ENCODE measurements around the gene IFT122. TPM values are rescaled to one million over a fixed set of nuclear protein-coding genes. Genes with fewer than 3 reads are reported as not detected.

The IFT122 gene
- total RNA-seq, 4 donors from 2014 or later: 4.1 to 70.2 (median 38.6) TPM

DNA sequence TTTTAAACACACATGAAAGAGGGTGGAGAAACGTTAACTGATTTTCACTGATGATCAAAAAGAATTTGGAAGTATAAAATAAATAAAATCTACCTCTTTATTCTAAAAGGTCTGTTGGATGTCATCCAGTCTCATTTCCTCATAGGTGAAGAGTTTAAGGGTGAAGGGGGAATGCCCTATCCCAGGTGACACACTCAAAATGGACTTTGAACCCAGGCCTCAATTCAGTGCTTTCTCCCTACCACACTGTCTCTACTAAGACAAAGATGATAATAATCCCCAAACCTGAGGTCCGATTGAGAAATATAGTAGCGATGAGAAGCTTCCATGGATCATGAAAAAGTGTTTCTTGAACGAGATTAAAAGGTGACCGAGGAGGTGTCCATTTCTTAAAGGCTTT is 6.5 kb upstream of the IFT122 start:
- no peaks in the 10 kb centered on the region for H3K4me1 ChIP-seq
- no peak for TF ChIP-seq POLR2A (IDR thresholded peaks at IDR 0.05)
- TF ChIP-seq, protein P1, sequence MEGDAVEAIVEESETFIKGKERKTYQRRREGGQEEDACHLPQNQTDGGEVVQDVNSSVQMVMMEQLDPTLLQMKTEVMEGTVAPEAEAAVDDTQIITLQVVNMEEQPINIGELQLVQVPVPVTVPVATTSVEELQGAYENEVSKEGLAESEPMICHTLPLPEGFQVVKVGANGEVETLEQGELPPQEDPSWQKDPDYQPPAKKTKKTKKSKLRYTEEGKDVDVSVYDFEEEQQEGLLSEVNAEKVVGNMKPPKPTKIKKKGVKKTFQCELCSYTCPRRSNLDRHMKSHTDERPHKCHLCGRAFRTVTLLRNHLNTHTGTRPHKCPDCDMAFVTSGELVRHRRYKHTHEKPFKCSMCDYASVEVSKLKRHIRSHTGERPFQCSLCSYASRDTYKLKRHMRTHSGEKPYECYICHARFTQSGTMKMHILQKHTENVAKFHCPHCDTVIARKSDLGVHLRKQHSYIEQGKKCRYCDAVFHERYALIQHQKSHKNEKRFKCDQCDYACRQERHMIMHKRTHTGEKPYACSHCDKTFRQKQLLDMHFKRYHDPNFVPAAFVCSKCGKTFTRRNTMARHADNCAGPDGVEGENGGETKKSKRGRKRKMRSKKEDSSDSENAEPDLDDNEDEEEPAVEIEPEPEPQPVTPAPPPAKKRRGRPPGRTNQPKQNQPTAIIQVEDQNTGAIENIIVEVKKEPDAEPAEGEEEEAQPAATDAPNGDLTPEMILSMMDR (IDR thresholded peaks at IDR 0.05): no peak
- no peak overlapping the region for H3K4me3 ChIP-seq
- intact Hi-C loops (cut with DNase I; ENCODE audit: low total_unique reads): no loop called here
- H3K36me3 ChIP-seq: no peaks in the 10 kb centered on the region
- H3K9me3 ChIP-seq: no peaks in the 10 kb centered on the region
- DNase-seq: no peak
- no peaks in the 10 kb centered on the region for H3K27me3 ChIP-seq
- H3K27ac ChIP-seq: no peak overlapping the region

DNA sequence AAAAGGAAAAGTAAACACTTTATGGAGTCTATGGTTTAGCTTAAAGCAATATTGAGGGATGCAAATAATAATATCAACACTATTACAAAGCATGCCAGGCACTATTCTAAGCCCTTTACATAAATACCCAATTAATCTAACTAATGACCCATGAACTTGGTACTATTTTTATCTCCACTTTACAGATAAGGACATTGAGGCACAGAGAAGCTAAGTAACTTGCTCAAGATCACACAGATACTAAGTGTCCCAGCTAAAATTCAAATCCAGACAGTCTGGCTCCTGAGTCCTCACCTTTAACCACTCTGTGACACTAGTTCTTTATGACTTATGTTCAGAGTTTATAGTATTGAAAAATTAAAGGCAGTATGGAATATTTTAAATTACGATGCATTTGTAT is 5.9 kb upstream of the IFT122 start:
- TF ChIP-seq, protein P1 (IDR thresholded peaks at IDR 0.05): no peak
- no peak for TF ChIP-seq POLR2A (IDR thresholded peaks at IDR 0.05)
- DNase-seq: no peak
- no peaks in the 10 kb centered on the region for H3K36me3 ChIP-seq

DNA sequence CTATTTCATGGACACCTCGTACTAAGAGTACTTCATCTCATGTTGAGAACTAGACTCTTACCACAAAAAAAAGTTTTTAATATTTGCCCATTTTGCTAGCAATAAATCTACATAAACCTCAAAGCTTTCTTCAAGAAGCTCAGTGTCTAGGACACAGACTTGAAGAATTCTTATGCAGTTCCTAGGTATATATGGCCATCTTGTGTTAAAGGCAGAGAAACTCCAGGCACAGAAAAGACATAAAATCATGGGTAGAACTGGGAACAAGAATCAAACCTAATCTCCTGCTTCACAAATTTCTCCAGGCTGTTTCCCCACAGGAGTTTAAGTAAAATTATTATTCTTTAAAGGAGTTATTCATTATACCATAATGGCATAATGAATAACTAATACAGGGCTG is 4.7 kb upstream of the IFT122 start:
- no peak for DNase-seq
- no peak for TF ChIP-seq POLR2A (IDR thresholded peaks at IDR 0.05)
- TF ChIP-seq, protein P1 (IDR thresholded peaks at IDR 0.05): no peak
- intact Hi-C loops (cut with DNase I; ENCODE audit: low total_unique reads): no loop called here
- H3K4me3 ChIP-seq: no peak overlapping the region
- no peaks in the 10 kb centered on the region for H3K4me1 ChIP-seq
- no peak overlapping the region for H3K27ac ChIP-seq
- H3K36me3 ChIP-seq: no peaks in the 10 kb centered on the region
- no peaks in the 10 kb centered on the region for H3K27me3 ChIP-seq
- H3K9me3 ChIP-seq: no peaks in the 10 kb centered on the region

More for the DNA sequence above, 5.9 kb upstream of the IFT122 start:
- intact Hi-C loops (cut with DNase I; ENCODE audit: low total_unique reads): no loop called here
- Histone ChIP-seq H3K4me3 (no peak overlapping the region), H3K27ac (no peak overlapping the region), H3K27me3 (no peaks in the 10 kb centered on the region), H3K4me1 (no peaks in the 10 kb centered on the region), H3K9me3 (no peaks in the 10 kb centered on the region)

DNA sequence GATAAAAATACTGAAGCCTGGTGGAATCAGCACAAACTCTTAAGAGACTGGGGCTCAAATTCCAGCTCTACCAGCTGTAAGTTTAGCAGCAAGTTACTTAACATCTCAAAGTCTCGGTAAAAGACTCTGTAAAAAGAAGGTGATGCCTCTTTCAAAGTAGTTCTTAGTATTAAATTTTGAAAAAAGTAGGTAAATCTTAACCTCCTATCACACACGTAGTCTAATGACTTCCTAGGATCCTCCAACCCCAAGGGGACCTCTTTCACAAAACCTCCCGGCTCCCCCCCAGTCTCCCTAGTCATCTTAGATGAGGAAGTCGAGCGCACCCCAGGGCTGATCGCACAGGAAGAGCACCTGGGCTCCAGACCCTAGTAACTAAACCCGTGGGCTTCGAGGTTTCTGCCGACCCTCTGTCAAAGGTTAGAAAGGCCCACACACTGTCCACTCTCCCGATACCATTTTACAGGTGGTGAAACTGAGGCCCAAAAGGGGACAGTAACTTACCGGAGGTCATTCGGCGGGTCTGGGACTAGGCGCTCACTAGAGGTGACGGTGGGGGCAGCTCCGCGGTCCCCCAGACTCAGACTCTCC is 703 bp upstream of the IFT122 start:
- Histone ChIP-seq H3K9me3 (no peaks in the 10 kb centered on the region), H3K27ac (peak overlapping the region; percentile 83 to 88), H3K4me1 (peaks cover 12% of the 10 kb centered on the region in 2 donors), H3K4me3 (peak overlapping the region; percentile 71 to 90), H3K36me3 (no peaks in the 10 kb centered on the region), H3K27me3 (no peaks in the 10 kb centered on the region)
- TF ChIP-seq, protein P1 (IDR thresholded peaks at IDR 0.05): no peak
- TF ChIP-seq POLR2A (IDR thresholded peaks at IDR 0.05): no peak
- peak in 1 of 2 donors; percentile 58 for DNase-seq
- intact Hi-C loops (cut with DNase I; ENCODE audit: low total_unique reads): no loop called here

DNA sequence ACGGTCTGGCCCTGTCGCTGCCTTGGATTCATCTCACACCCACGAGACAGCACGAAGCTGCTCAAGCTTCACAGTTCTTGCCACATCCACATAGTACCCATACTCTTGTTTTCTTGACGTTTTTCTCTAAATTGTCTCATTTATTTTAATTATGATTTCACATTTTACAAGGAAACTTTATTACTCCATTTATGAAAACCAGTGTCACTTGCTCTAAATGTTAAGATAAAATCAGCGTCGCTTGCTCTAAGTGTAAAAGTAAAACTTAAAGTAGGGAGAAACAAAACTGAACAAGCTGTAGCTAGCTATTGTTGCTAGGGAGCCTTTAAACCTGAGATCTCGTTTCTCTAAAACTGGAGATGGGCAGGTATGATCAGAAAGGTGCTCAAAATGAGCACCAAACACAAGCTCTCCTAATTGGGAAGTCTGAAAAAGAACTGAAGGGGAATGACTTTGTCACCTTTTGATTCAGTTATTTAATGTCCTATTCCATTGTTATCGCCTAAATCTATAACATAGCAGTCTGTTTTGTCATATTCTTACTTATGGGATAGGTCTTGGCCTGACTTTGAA is 680 bp downstream of the IFT122 start:
- H3K9me3 ChIP-seq: no peaks in the 10 kb centered on the region
- no peak for DNase-seq
- intact Hi-C loops (cut with DNase I; ENCODE audit: low total_unique reads): no loop called here
- H3K27ac ChIP-seq: peak overlapping the region; percentile 83 to 88
- H3K27me3 ChIP-seq: no peaks in the 10 kb centered on the region
- H3K4me3 ChIP-seq: peak overlapping the region; percentile 71 to 90
- no peaks in the 10 kb centered on the region for H3K36me3 ChIP-seq
- TF ChIP-seq, protein P1 (IDR thresholded peaks at IDR 0.05): no peak
- TF ChIP-seq POLR2A (IDR thresholded peaks at IDR 0.05): no peak
- H3K4me1 ChIP-seq: peaks cover 12% of the 10 kb centered on the region in 2 donors
